H9 (cell line): ENCODE results near the gene LDB1. TPM values are rescaled to one million over a fixed set of nuclear protein-coding genes. Genes with fewer than 3 reads are reported as not detected.

ENCODE experiments used
- DNase-seq: peaks from one replicate; pipeline ENCODE4 v3.0.0-alpha.2; 2017
- H2AFZ ChIP-seq: one replicate; pipeline ENCODE4 v1.6.1; 2013; ENCODE audit warnings: mild to moderate bottlenecking, low read length, control low read depth, moderate library complexity
- H2AK5ac ChIP-seq: 2 replicates; pipeline ENCODE4 v1.6.1; 2013; ENCODE audit warnings: low read length, control low read depth, mixed read lengths; ENCODE audit not compliant: insufficient read length
- H2BK120ac ChIP-seq: one replicate; pipeline ENCODE4 v1.6.1; 2013; ENCODE audit warnings: low read depth, mild to moderate bottlenecking, low read length, control low read depth, inconsistent platforms; ENCODE audit not compliant: poor library complexity, severe bottlenecking
- H2BK12ac ChIP-seq: 2 replicates; pipeline ENCODE4 v1.6.1; 2013; ENCODE audit warnings: low read length, control low read depth, mixed read lengths, low read depth; ENCODE audit not compliant: insufficient read length
- H2BK15ac ChIP-seq: 2 replicates; pipeline ENCODE4 v1.6.1; 2013; ENCODE audit warnings: low read depth, low read length, control low read depth
- H2BK20ac ChIP-seq: one replicate; pipeline ENCODE4 v1.6.1; 2013; ENCODE audit warnings: low read depth, mild to moderate bottlenecking, low read length, control low read depth, inconsistent platforms; ENCODE audit not compliant: poor library complexity, severe bottlenecking
- H2BK5ac ChIP-seq: 2 replicates; pipeline ENCODE4 v1.6.1; 2013; ENCODE audit warnings: low read length, control low read depth, mixed read lengths; ENCODE audit not compliant: insufficient read length
- H3K14ac ChIP-seq: 2 replicates; pipeline ENCODE4 v1.6.1; 2013; ENCODE audit warnings: low read length, control low read depth; ENCODE audit not compliant: insufficient read depth
- H3K18ac ChIP-seq: 2 replicates; pipeline ENCODE4 v1.6.1; 2013; ENCODE audit warnings: low read depth, mild to moderate bottlenecking, mixed read lengths, low read length, control low read depth; ENCODE audit not compliant: insufficient read length
- H3K23ac ChIP-seq: 2 replicates; pipeline ENCODE4 v1.6.1; 2013; ENCODE audit warnings: low read length, control low read depth, mixed read lengths, low read depth; ENCODE audit not compliant: insufficient read length
- H3K23me2 ChIP-seq: 2 replicates; pipeline ENCODE4 v1.6.1; 2013; ENCODE audit warnings: low read depth, mild to moderate bottlenecking, mixed read lengths, low read length, control low read depth; ENCODE audit not compliant: insufficient read length, poor library complexity, severe bottlenecking
- H3K27ac ChIP-seq: 2 replicates; pipeline ENCODE4 v1.5.1; 2013; ENCODE audit warnings: low read length, control low read depth, mixed read lengths, low read depth; ENCODE audit not compliant: insufficient read length
- H3K27me3 ChIP-seq: 2 replicates; pipeline ENCODE4 v1.6.1; 2013; ENCODE audit warnings: low read length, control low read depth, inconsistent platforms; ENCODE audit not compliant: insufficient read depth
- H3K4ac ChIP-seq: 2 replicates; pipeline ENCODE4 v1.6.1; 2013; ENCODE audit warnings: low read depth, mild to moderate bottlenecking, control low read depth, inconsistent platforms, low read length, moderate library complexity
- H3K4me1 ChIP-seq: 2 replicates; pipeline ENCODE4 v1.6.1; 2013; ENCODE audit warnings: low read length, control low read depth, inconsistent platforms; ENCODE audit not compliant: insufficient read depth
- H3K4me2 ChIP-seq: 2 replicates; pipeline ENCODE4 v1.6.1; 2013; ENCODE audit warnings: low read length, control low read depth, mixed read lengths; ENCODE audit not compliant: insufficient read length, insufficient read depth
- H3K56ac ChIP-seq: 2 replicates; pipeline ENCODE4 v1.6.1; 2013; ENCODE audit warnings: low read depth, mild to moderate bottlenecking, mixed read lengths, low read length, control low read depth; ENCODE audit not compliant: insufficient read length
- H3K79me1 ChIP-seq: 2 replicates; pipeline ENCODE4 v1.6.1; 2013; ENCODE audit warnings: low read depth, mild to moderate bottlenecking, moderate library complexity, low read length, control low read depth, inconsistent platforms; ENCODE audit not compliant: insufficient read depth, poor library complexity, severe bottlenecking
- H3K79me2 ChIP-seq: 2 replicates; pipeline ENCODE4 v1.6.1; 2013; ENCODE audit warnings: low read length, control low read depth, inconsistent platforms; ENCODE audit not compliant: insufficient read depth
- H3K9ac ChIP-seq: 2 replicates; pipeline ENCODE4 v1.6.1; 2013; ENCODE audit warnings: low read length, control low read depth, mixed read lengths; ENCODE audit not compliant: insufficient read length; ENCODE audit errors: extremely low read depth
- H3K9me3 ChIP-seq: one replicate; pipeline ENCODE4 v1.6.1; 2013; ENCODE audit warnings: low read depth, low read length, inconsistent platforms; ENCODE audit not compliant: control insufficient read depth
- H3T11ph ChIP-seq: one replicate; pipeline ENCODE4 v1.6.1; 2013; ENCODE audit warnings: mild to moderate bottlenecking, low read length, control low read depth, inconsistent platforms
- H4K20me1 ChIP-seq: one replicate; pipeline ENCODE4 v1.6.1; 2013; ENCODE audit not compliant: control insufficient read depth, insufficient read length, insufficient read depth
- H4K5ac ChIP-seq: 2 replicates; pipeline ENCODE4 v1.6.1; 2013; ENCODE audit warnings: low read depth, mild to moderate bottlenecking, mixed read lengths, low read length, control low read depth; ENCODE audit not compliant: insufficient read length
- H4K8ac ChIP-seq: replicated peaks from 2 replicates; pipeline ENCODE4 v1.6.1; 2013; ENCODE audit warnings: low read length, control low read depth, mixed read lengths, low read depth; ENCODE audit not compliant: insufficient read length
- H4K91ac ChIP-seq: 2 replicates; pipeline ENCODE4 v1.6.1; 2013; ENCODE audit warnings: low read depth, mild to moderate bottlenecking, moderate library complexity, mixed read lengths, low read length, control low read depth; ENCODE audit not compliant: insufficient read length
- H3K27ac Mint-ChIP-seq, 3 experiments: 2 replicates in 2 of 3; 3 replicates in 1 of 3; pipeline ENCODE4 v1.8.0; 2020 to 2021; ENCODE audit warnings: mixed read lengths in 3 of 3, mild to moderate bottlenecking in 1 of 3, moderate library complexity in 1 of 3
- H3K27me3 Mint-ChIP-seq: 2 replicates; pipeline ENCODE4 v1.8.0; 2021; ENCODE audit warnings: low read depth, mild to moderate bottlenecking, moderate library complexity, mixed read lengths
- H3K36me3 Mint-ChIP-seq, 3 experiments: 2 replicates in 2 of 3; 3 replicates in 1 of 3; pipeline ENCODE4 v1.8.0; 2020 to 2021; ENCODE audit warnings: low read depth in 3 of 3, mixed read lengths in 3 of 3; ENCODE audit not compliant: insufficient read depth in 1 of 3
- H3K4me1 Mint-ChIP-seq, 2 experiments: 2 replicates each; pipeline ENCODE4 v1.8.0; 2020; ENCODE audit warnings: mixed read lengths in 2 of 2
- H3K4me3 Mint-ChIP-seq, 2 experiments: 2 replicates in 1 of 2; 3 replicates in 1 of 2; pipeline ENCODE4 v1.8.0; 2020 to 2021; ENCODE audit warnings: mild to moderate bottlenecking in 2 of 2, mixed read lengths in 2 of 2, moderate library complexity in 1 of 2
- H3K9me3 Mint-ChIP-seq, 2 experiments: 2 replicates in 1 of 2; 3 replicates in 1 of 2; pipeline ENCODE4 v1.8.0; 2020; ENCODE audit warnings: mild to moderate bottlenecking in 2 of 2, mixed read lengths in 2 of 2, moderate library complexity in 1 of 2
- WGBS: extraction: QIAGEN DNeasy Blood & Tissue Kit; methylation state at CpG from one replicate; pipeline ENCODE4 v1.1.7; 2013; ENCODE audit warnings: missing lambda C conversion rate, low lambda C conversion rate, mixed read lengths; ENCODE audit not compliant: insufficient read length; ENCODE audit errors: extremely low coverage; 5-methylcytosine and 5-hydroxymethylcytosine counted together
- total RNA-seq: library from RNA; stranded (reverse); gene quantifications from 2 replicates; pipeline ENCODE4 v1.2.1, GENCODE V29; 2021
- TF ChIP-seq, protein P1 (sequence below): fragments of 200-600 bp; sonication (generic); conservative IDR thresholded peaks from 3 replicates; pipeline ENCODE4 v1.8.0; 2021; ENCODE audit warnings: antibody characterized with exemption, mild to moderate bottlenecking

Gene LDB1
- total RNA-seq, 1 experiment from 2014 or later, result 80.5 TPM

GRCh38 chr10:102150970-102151773, 31.0 kb upstream of the LDB1 start:
- no peaks in the 10 kb centered on the region; a peak in 1 of 5 replicates for H3K9me3 Mint-ChIP-seq
- Histone ChIP-seq H3K79me2 (peaks cover 30% of the 10 kb centered on the region), H3K4ac (no peak overlapping the region), H2BK15ac (no peak overlapping the region), H4K8ac (no peak overlapping the region), H3K27me3 (no peaks in the 10 kb centered on the region), H3K79me1 (peaks cover 3% of the 10 kb centered on the region), H3K9ac (peak overlapping the region; percentile 70), H3K18ac (peak overlapping the region; percentile 76), H2BK5ac (peak overlapping the region; percentile 24), H3K14ac (peak overlapping the region; percentile 71), H2AK5ac (no peak overlapping the region), H3T11ph (no peak overlapping the region), H3K4me1 (peaks cover 2% of the 10 kb centered on the region; the same call in 1 of the 2 replicates), H4K5ac (peak overlapping the region; percentile 48), H2BK120ac (peak overlapping the region; percentile 81), H3K27ac (peak overlapping the region; percentile 95), H2AFZ (no peak overlapping the region), H2BK12ac (peak overlapping the region; percentile 47), H4K91ac (no peak overlapping the region), H4K20me1 (no peaks in the 10 kb centered on the region), H3K23ac (no peak overlapping the region), H3K56ac (no peak overlapping the region), H3K23me2 (peaks cover 5% of the 10 kb centered on the region), H3K4me2 (peak overlapping the region; percentile 28), H2BK20ac (no peak overlapping the region), H3K9me3 (no peaks in the 10 kb centered on the region)
- no peak for DNase-seq
- peaks cover 50 to 90% (median 73%) of the 10 kb centered on the region in 3 experiments for H3K36me3 Mint-ChIP-seq
- no peaks in the 10 kb centered on the region for H3K27me3 Mint-ChIP-seq
- TF ChIP-seq, protein P1, sequence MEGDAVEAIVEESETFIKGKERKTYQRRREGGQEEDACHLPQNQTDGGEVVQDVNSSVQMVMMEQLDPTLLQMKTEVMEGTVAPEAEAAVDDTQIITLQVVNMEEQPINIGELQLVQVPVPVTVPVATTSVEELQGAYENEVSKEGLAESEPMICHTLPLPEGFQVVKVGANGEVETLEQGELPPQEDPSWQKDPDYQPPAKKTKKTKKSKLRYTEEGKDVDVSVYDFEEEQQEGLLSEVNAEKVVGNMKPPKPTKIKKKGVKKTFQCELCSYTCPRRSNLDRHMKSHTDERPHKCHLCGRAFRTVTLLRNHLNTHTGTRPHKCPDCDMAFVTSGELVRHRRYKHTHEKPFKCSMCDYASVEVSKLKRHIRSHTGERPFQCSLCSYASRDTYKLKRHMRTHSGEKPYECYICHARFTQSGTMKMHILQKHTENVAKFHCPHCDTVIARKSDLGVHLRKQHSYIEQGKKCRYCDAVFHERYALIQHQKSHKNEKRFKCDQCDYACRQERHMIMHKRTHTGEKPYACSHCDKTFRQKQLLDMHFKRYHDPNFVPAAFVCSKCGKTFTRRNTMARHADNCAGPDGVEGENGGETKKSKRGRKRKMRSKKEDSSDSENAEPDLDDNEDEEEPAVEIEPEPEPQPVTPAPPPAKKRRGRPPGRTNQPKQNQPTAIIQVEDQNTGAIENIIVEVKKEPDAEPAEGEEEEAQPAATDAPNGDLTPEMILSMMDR, result no peak
- H3K4me1 Mint-ChIP-seq, result peaks cover 18 to 19% of the 10 kb centered on the region in 2 experiments
- WGBS, result no CpG with 5 or more reads among the region's 3 CpGs
- peak overlapping the region; percentile 96 to 100 for H3K4me3 Mint-ChIP-seq
- peak overlapping the region; percentile 98 to 99 (median 99) for H3K27ac Mint-ChIP-seq
